Measurements from ENCODE around the gene FBXO41.
A peak's percentile ranks its signal among the peaks of the same experiment; 100 is the strongest.

DNA sequence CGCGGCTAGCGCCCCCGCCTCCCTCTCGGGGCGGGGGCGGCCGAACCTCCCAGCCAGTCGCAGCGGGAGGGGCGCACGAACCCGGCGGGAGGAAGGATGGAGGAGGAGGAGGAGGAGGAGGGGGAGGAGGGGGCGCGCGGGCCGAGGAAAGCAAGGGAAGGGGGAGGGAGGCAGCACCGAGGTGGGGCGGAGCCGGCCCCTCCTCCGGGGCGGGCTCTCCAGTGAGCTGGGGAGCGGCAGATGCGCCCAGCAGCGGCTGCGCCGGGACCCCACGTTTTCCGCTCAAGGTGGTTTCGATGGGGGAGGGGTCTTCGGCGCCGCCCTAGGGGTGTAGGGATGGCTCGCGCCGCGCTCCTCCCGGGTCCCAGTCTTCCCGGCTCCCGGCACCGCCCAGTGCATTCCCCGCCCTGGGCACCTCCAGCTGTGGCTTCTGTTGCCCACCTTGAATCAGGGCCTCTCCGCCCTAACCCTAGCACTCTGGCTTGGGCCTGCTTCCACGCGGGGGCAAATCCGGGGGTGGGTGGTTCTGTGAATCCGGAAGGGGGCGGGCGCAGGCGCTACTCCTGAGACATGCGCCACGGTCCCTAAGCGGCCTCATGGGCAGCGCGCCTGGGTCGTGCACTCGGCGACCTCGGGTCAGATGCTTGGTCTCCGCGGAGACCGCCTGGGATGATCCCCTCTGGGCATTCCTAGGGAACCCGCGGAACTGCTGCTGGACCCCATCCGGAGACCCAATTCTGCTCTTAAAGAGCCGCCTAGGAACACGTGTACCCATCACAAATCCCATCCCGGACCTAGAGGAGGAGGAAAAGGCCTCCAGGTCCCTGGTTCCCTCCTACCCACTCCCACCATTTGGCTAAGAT lies at the start of gene FBXO41:
- TF ChIP-seq, protein P1, sequence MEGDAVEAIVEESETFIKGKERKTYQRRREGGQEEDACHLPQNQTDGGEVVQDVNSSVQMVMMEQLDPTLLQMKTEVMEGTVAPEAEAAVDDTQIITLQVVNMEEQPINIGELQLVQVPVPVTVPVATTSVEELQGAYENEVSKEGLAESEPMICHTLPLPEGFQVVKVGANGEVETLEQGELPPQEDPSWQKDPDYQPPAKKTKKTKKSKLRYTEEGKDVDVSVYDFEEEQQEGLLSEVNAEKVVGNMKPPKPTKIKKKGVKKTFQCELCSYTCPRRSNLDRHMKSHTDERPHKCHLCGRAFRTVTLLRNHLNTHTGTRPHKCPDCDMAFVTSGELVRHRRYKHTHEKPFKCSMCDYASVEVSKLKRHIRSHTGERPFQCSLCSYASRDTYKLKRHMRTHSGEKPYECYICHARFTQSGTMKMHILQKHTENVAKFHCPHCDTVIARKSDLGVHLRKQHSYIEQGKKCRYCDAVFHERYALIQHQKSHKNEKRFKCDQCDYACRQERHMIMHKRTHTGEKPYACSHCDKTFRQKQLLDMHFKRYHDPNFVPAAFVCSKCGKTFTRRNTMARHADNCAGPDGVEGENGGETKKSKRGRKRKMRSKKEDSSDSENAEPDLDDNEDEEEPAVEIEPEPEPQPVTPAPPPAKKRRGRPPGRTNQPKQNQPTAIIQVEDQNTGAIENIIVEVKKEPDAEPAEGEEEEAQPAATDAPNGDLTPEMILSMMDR (IDR thresholded peaks at IDR 0.05; ENCODE audit: low read depth, low read length, poor library complexity, severe bottlenecking): peak; percentile 20
- TF ChIP-seq EZH2phosphoT487 (IDR thresholded peaks at IDR 0.05; ENCODE audit: borderline replicate concordance, low read length): no peak
